ENCODE measurements around the gene ZDHHC7.

The ZDHHC7 gene

DNA sequence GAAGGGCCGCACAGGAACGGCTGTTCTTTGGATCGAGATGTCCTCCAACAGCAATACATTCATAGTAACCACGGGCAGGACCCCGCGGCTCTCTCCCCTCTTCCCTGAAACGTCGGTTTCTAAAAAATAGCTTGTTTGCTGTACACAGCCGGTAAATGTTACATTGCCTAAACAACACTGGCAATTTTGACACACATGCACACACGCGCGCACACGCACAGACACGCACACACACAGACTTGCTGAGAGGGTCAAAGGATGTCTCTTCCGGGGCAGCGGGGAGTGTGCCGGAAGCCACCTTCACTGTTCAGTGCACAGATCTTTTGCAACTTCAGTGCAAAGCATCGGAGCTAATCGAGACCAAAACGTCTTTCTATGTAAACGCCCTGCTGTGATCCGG lies 35.8 kb downstream of the ZDHHC7 start:
- H3K36me3 ChIP-seq (ENCODE audit: control insufficient read depth in 2 of 2, insufficient read depth in 1 of 2, low read length in 2 of 2), result peaks cover 7 to 57% of the 10 kb centered on the region in 2 experiments; a peak in 2 of 3 replicates
- H3K4me3 ChIP-seq (ENCODE audit: low read depth, low read length), result no peak overlapping the region
- ChIA-PET POLR2A (no interaction called here), CTCF (interaction anchor here (0.6 to 1.4 kb wide), 4 partner anchors 236 to 471 kb away, joined by 3 to 4 read pairs (median 3); partner anchors contain the start of gene MEAK7)
- TF ChIP-seq ZNF624 (tag by site-specific recombination; IDR thresholded peaks at IDR 0.05) (no peak), ZNF433 (tag by site-specific recombination; IDR thresholded peaks at IDR 0.05; ENCODE audit: low read depth) (no peak), MZF1 (tag by site-specific recombination; IDR thresholded peaks at IDR 0.05; ENCODE audit: borderline replicate concordance) (no peak), ZNF621 (tag by site-specific recombination; IDR thresholded peaks at IDR 0.05) (no peak), SP3 (tag by site-specific recombination; IDR thresholded peaks at IDR 0.05) (no peak), ZBTB11 (tag by site-specific recombination; conservative IDR thresholded peaks at IDR 0.05; ENCODE audit: low read depth) (no peak), ZNF362 (tag by site-specific recombination; IDR thresholded peaks at IDR 0.05) (no peak)
- no peak overlapping the region for H3K27ac ChIP-seq (ENCODE audit: extremely low read depth, low read depth, low read length)
- H3K4me1 ChIP-seq (ENCODE audit: control insufficient read depth, insufficient read depth, low read length), result no peaks in the 10 kb centered on the region
- no peaks in the 10 kb centered on the region for H3K9me3 ChIP-seq (ENCODE audit: control insufficient read depth, insufficient read depth, low read depth, low read length)

DNA sequence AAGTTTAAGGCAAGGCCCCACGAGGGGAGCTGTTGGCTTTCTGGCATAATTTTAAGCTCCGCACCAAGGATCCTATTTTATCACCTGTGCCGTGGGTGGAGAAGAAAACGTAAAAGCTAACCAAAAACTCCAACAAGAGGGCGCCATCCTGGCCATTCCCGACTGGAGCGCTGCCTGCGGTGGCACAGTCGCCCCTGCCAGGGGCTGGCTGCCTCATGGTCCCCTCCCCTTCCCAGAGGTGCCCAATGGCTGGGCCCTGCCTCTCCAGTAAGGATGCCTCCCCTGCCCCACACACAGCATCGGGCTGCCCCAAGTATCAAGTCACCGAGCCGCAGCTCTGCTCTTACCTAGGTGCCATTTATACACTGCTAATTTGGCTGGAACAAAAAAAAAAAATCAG lies 36.3 kb downstream of the ZDHHC7 start:
- Histone ChIP-seq H3K4me1 (ENCODE audit: control insufficient read depth, insufficient read depth, low read length) (no peaks in the 10 kb centered on the region), H3K27ac (ENCODE audit: extremely low read depth, low read depth, low read length) (no peak overlapping the region), H3K9me3 (ENCODE audit: control insufficient read depth, insufficient read depth, low read depth, low read length) (no peaks in the 10 kb centered on the region), H3K4me3 (ENCODE audit: low read depth, low read length) (no peak overlapping the region), H3K36me3 (ENCODE audit: control insufficient read depth in 2 of 2, insufficient read depth in 1 of 2, low read length in 2 of 2) (peaks cover 7 to 56% of the 10 kb centered on the region in 2 experiments; a peak in 2 of 3 replicates)
- no peak for TF ChIP-seq ZNF777 (tag by site-specific recombination; IDR thresholded peaks at IDR 0.05; ENCODE audit: borderline replicate concordance)
- TF ChIP-seq ZNF157 (tag by site-specific recombination; IDR thresholded peaks at IDR 0.05), result no peak
- no peak for TF ChIP-seq KLF10 (tag by site-specific recombination; IDR thresholded peaks at IDR 0.05)
- TF ChIP-seq, protein P1, sequence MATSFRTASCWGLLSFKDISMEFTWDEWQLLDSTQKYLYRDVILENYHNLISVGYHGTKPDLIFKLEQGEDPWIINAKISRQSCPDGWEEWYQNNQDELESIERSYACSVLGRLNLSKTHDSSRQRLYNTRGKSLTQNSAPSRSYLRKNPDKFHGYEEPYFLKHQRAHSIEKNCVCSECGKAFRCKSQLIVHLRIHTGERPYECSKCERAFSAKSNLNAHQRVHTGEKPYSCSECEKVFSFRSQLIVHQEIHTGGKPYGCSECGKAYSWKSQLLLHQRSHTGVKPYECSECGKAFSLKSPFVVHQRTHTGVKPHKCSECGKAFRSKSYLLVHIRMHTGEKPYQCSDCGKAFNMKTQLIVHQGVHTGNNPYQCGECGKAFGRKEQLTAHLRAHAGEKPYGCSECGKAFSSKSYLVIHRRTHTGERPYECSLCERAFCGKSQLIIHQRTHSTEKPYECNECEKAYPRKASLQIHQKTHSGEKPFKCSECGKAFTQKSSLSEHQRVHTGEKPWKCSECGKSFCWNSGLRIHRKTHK (tag by site-specific recombination; IDR thresholded peaks at IDR 0.05), result no peak
- no peak for TF ChIP-seq ZNF670 (tag by site-specific recombination; IDR thresholded peaks at IDR 0.05; ENCODE audit: low read depth)
- no peak for TF ChIP-seq MYNN (tag by site-specific recombination; IDR thresholded peaks at IDR 0.05; ENCODE audit: borderline replicate concordance)
- TF ChIP-seq ZNF274 (IDR thresholded peaks at IDR 0.05; ENCODE audit: low read length), result no peak
- TF ChIP-seq ZNF274 (tag by site-specific recombination; IDR thresholded peaks at IDR 0.05; ENCODE audit: borderline replicate concordance), result no peak
- TF ChIP-seq ZXDB (tag by site-specific recombination; IDR thresholded peaks at IDR 0.05), result no peak
- no peak for TF ChIP-seq ZSCAN30 (tag by site-specific recombination; IDR thresholded peaks at IDR 0.05)
- no peak for TF ChIP-seq ZNF692 (tag by site-specific recombination; IDR thresholded peaks at IDR 0.05)
- TF ChIP-seq KLF7 (tag by site-specific recombination; IDR thresholded peaks at IDR 0.05; ENCODE audit: borderline replicate concordance), result no peak
- TF ChIP-seq ZNF654 (tag by site-specific recombination; IDR thresholded peaks at IDR 0.05; ENCODE audit: low read depth), result no peak
- TF ChIP-seq ZNF510 (tag by site-specific recombination; IDR thresholded peaks at IDR 0.05; ENCODE audit: insufficient replicate concordance), result no peak
- no peak for TF ChIP-seq KLF17 (tag by site-specific recombination; IDR thresholded peaks at IDR 0.05)
- no peak for TF ChIP-seq ZBTB48 (tag by site-specific recombination; IDR thresholded peaks at IDR 0.05)
- no peak for TF ChIP-seq ZNF701 (tag by site-specific recombination; IDR thresholded peaks at IDR 0.05)
- ChIA-PET CTCF (interaction anchor here (0.6 to 1.4 kb wide), 4 partner anchors 112 to 470 kb away, joined by 3 to 4 read pairs (median 3); partner anchors contain the start of gene MEAK7), POLR2A (no interaction called here)

All from HEK293 (cell line).